Measurements from ENCODE around the gene CDX1. TPM values are rescaled to one million over a fixed set of nuclear protein-coding genes. Genes with fewer than 3 reads are reported as not detected.

Gene CDX1
- total RNA-seq, 1 experiment from 2014 or later, result 1.8 TPM

GRCh38 chr5:150181766-150182545 lies 15.4 kb downstream of the CDX1 start:
- H3K36me3 ChIP-seq, result no peaks in the 10 kb centered on the region
- DNase-seq (ENCODE audit: low read depth in 1 of 2, low spot score in 2 of 2), result peak in 1 of 2 experiments; percentile 25
- H3K4me1 ChIP-seq (replicated peaks), result peaks cover 53% of the 10 kb centered on the region
- peak overlapping the region; percentile 20 for H3K27ac ChIP-seq
- no peaks in the 10 kb centered on the region for H3K27me3 ChIP-seq (replicated peaks)
- H3K4me3 ChIP-seq, result no peak overlapping the region
- H3K9me3 ChIP-seq (replicated peaks), result no peaks in the 10 kb centered on the region

DNA sequence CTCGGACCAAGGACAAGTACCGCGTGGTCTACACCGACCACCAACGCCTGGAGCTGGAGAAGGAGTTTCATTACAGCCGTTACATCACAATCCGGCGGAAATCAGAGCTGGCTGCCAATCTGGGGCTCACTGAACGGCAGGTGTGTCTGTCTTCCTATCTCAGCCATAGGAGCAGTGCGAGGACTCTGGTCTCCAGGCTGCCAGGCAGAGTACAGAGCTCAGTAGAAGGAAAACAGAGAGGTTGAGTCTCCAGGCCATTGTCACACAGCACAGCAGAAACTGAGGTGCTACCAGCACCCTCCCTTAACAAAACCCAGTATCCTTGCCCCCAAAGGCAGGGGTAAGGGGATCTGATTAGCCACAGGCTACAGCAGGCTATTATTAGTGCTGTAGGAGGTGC lies 16.2 kb downstream of the CDX1 start:
- H3K27ac ChIP-seq, result no peak overlapping the region
- no peak overlapping the region for H3K4me3 ChIP-seq
- no peaks in the 10 kb centered on the region for H3K27me3 ChIP-seq (replicated peaks)

GRCh38 chr5:150183436-150183835 lies 16.9 kb downstream of the CDX1 start:
- H3K27ac ChIP-seq, result no peak overlapping the region
- H3K9me3 ChIP-seq (replicated peaks), result no peaks in the 10 kb centered on the region
- no peaks in the 10 kb centered on the region for H3K36me3 ChIP-seq
- DNase-seq (ENCODE audit: low read depth in 1 of 2, low spot score in 2 of 2), result no peak
- H3K27me3 ChIP-seq (replicated peaks), result no peaks in the 10 kb centered on the region
- peaks cover 41% of the 10 kb centered on the region for H3K4me1 ChIP-seq (replicated peaks)
- H3K4me3 ChIP-seq, result no peak overlapping the region

More for the DNA sequence above, 16.2 kb downstream of the CDX1 start:
- Histone ChIP-seq H3K4me1 (replicated peaks) (peaks cover 47% of the 10 kb centered on the region), H3K36me3 (no peaks in the 10 kb centered on the region), H3K9me3 (replicated peaks) (no peaks in the 10 kb centered on the region)
- no peak for DNase-seq (ENCODE audit: low read depth in 1 of 2, low spot score in 2 of 2)

DNA sequence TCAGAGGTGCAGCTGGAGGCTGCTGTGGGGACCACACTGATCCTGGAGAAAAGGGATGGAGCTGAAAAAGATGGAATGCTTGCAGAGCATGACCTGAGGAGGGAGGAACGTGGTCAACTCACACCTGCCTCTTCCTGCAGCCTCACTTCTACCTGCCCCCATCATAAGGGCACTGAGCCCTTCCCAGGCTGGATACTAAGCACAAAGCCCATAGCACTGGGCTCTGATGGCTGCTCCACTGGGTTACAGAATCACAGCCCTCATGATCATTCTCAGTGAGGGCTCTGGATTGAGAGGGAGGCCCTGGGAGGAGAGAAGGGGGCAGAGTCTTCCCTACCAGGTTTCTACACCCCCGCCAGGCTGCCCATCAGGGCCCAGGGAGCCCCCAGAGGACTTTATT lies 17.4 kb downstream of the CDX1 start:
- no peaks in the 10 kb centered on the region for H3K27me3 ChIP-seq (replicated peaks)
- H3K27ac ChIP-seq, result no peak overlapping the region
- no peak overlapping the region for H3K4me3 ChIP-seq
- no peak for DNase-seq (ENCODE audit: low read depth in 1 of 2, low spot score in 2 of 2)
- H3K9me3 ChIP-seq (replicated peaks), result no peaks in the 10 kb centered on the region
- H3K4me1 ChIP-seq (replicated peaks), result peaks cover 37% of the 10 kb centered on the region
- H3K36me3 ChIP-seq, result no peaks in the 10 kb centered on the region

DNA sequence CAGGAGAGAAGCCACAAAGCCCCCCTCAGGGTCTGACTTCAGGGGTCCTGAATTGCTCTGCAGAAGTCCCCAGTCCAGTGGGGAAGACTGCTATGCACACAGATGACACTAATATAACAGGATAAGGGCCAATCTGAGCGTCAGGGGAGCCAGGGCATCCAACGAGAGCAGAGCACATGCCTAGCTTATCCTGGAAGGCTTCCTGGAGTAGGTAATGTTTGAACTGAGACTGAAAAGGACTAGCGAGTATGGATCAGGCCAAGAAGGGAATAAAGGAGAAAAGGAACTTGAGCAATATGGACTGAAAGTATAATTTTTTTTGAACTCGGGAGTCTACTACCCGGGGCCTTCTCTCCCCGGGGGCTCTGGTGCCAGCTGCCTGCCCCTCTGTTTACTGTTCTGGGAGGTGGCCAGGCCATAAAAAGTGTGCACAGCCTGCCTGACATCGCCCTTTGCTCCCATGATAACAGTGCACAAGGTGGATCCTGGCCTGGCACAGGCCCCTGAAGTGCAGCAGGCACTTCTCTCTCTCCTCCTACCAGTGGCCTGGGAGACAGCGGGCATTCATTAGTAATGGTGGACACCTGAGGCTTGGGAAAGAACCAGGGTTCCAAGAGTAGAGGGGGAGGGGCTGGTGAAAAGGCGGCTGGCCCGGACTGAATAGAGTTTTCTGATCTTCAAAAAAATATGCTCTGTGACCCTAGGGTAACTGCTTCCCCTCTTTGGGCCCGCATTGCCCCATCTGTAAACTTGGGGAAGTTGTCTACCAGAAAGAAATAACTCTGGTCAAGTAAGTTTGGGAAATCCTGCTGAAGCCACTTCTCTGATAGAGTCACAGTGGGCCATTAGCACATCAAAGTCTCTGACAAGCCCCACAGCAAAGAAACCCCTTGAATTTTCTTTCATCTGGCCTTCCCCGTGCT lies 18.7 kb downstream of the CDX1 start:
- Histone ChIP-seq H3K27ac (no peak overlapping the region), H3K4me3 (no peak overlapping the region), H3K27me3 (replicated peaks) (peaks cover 7% of the 10 kb centered on the region; the same call in 1 of the 2 replicates), H3K9me3 (replicated peaks) (no peaks in the 10 kb centered on the region), H3K4me1 (replicated peaks) (peaks cover 24% of the 10 kb centered on the region), H3K36me3 (no peaks in the 10 kb centered on the region)
- no peak for DNase-seq (ENCODE audit: low read depth in 1 of 2, low spot score in 2 of 2)

DNA sequence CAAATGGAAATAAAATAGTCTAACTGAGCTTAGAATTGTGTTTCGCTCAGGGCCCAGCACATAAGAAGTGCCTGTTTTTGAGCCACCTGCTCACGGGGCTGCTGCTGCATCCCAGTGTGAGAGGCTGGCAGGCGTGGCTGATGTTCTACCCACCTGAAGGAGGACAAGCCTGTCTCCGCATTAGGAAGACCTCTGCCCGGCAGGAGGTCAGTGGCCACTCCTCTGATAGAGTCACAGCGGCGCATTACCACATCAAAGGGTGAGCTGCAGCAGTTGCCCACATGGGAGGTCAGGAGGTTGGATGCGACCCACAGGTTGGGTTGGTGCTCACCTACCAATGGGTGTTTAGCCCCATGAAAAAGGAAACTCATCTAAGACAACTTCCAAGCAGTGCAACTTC lies 19.6 kb downstream of the CDX1 start:
- no peaks in the 10 kb centered on the region for H3K9me3 ChIP-seq (replicated peaks)
- peaks cover 18% of the 10 kb centered on the region for H3K4me1 ChIP-seq (replicated peaks)
- no peak overlapping the region for H3K27ac ChIP-seq
- no peak for DNase-seq (ENCODE audit: low read depth in 1 of 2, low spot score in 2 of 2)
- no peak overlapping the region for H3K4me3 ChIP-seq
- H3K36me3 ChIP-seq, result no peaks in the 10 kb centered on the region
- H3K27me3 ChIP-seq (replicated peaks), result peaks cover 7% of the 10 kb centered on the region; the same call in 1 of the 2 replicates

- Histone ChIP-seq H3K9me3 (replicated peaks) (no peaks in the 10 kb centered on the region), H3K27me3 (replicated peaks) (peaks cover 7% of the 10 kb centered on the region; the same call in 1 of the 2 replicates)
- DNase-seq (ENCODE audit: low read depth in 1 of 2, low spot score in 2 of 2), result no peak
These were observed 20.3 kb downstream of the CDX1 start for GRCh38 chr5:150186897-150187296.

DNA sequence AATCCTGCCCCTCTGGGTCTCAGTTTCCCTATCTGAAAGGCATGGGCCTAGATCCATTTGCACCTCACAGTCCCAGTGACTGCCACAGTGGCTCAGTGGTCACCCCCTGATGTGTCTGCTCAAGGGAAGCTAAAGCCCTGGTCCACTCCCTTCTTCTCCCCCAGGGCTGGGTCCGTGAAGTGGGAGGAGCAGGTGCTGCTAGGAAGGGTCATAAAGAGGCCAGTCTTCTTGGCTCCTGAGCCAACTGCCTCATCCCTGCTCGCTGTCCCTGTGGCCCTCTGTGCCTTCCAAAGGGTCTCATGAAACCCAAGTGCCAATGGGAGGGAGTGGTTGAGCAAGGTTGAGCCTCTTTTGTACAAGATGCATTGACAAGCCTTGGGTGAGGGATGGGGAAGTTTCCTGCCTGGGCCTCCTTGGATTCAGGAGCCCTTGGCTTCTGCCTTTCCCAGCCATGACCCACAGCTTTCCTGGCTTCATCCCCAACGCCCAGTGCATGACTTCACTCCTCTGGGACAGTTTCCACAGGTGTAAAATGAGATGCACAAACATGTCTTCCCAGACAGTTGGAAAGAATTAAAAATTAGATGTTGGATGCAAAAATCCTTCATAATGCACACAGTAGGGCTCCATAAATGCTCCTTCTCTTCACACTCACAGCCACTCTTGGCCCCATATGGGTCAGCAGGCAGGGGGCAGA lies 21.7 kb downstream of the CDX1 start:
- peaks cover 7% of the 10 kb centered on the region; the same call in 1 of the 2 replicates for H3K27me3 ChIP-seq (replicated peaks)
- no peaks in the 10 kb centered on the region for H3K36me3 ChIP-seq
- no peak overlapping the region for H3K4me3 ChIP-seq
- no peak for DNase-seq (ENCODE audit: low read depth in 1 of 2, low spot score in 2 of 2)
- H3K9me3 ChIP-seq (replicated peaks), result no peaks in the 10 kb centered on the region
- H3K4me1 ChIP-seq (replicated peaks), result peaks cover 9% of the 10 kb centered on the region
- H3K27ac ChIP-seq, result no peak overlapping the region

More at GRCh38 chr5:150186897-150187296, 20.3 kb downstream of the CDX1 start:
- no peak overlapping the region for H3K27ac ChIP-seq
- no peaks in the 10 kb centered on the region for H3K36me3 ChIP-seq
- no peak overlapping the region for H3K4me3 ChIP-seq
- H3K4me1 ChIP-seq (replicated peaks), result peaks cover 17% of the 10 kb centered on the region

GRCh38 chr5:150189326-150189725 lies 22.7 kb downstream of the CDX1 start:
- DNase-seq (ENCODE audit: low read depth in 1 of 2, low spot score in 2 of 2), result no peak
- Histone ChIP-seq H3K4me1 (replicated peaks) (peaks cover 9% of the 10 kb centered on the region), H3K36me3 (no peaks in the 10 kb centered on the region), H3K27ac (no peak overlapping the region), H3K27me3 (replicated peaks) (peaks cover 7% of the 10 kb centered on the region; the same call in 1 of the 2 replicates), H3K9me3 (replicated peaks) (no peaks in the 10 kb centered on the region), H3K4me3 (no peak overlapping the region)

DNA sequence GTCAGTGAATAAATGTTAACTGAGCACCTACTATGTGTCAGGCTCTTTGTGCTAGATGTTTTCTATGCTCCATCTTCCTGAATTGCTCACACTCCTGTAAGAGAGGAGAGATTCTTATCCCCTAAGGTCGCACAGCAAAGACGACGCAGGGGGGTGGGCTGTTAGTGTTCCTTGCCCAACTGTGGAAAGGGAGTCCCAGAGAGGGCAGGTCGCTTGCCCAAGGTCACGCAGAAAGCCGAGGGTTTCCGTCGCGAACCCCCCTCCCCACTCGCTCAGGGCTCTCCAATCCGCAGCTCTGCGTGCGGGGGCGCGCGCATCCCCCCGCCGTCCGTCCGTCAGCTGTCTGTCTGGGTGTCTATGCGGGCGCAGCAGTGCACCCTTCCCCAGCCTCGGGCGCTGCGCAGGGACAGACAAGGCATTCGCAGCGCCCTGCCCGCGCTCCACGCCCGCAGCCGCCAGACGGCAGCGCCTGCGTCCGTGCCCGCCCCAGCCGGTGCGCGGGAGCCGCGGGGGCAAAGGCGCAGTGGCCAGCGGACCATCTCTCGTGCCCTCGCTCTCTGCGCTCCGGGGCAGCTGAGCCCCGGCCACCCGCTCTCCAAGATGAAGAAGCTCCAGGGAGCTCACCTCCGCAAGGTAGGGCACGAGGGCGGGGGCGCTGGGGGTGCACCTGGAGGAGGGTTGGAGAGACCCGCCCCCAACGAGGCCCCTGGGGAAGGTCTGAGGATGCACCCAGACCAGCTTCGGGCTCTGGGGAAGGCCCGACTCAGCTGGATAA lies 23.3 kb downstream of the CDX1 start, which contains the start of gene SLC6A7:
Gene SLC6A7, plus strand, starts transcription at position 335 of the 775 bp plus-strand sequence. Its CDS starts 266 bp downstream, at position 601.
- Histone ChIP-seq H3K9me3 (replicated peaks) (no peaks in the 10 kb centered on the region), H3K27me3 (replicated peaks) (peaks cover 7% of the 10 kb centered on the region; the same call in 1 of the 2 replicates), H3K27ac (no peak within 1 kb of the TSS), H3K4me1 (replicated peaks) (peaks cover 9% of the 10 kb centered on the region), H3K4me3 (no peak within 1 kb of the TSS), H3K36me3 (no peaks in the 10 kb centered on the region)
- no peak for DNase-seq (ENCODE audit: low read depth in 1 of 2, low spot score in 2 of 2)

DNA sequence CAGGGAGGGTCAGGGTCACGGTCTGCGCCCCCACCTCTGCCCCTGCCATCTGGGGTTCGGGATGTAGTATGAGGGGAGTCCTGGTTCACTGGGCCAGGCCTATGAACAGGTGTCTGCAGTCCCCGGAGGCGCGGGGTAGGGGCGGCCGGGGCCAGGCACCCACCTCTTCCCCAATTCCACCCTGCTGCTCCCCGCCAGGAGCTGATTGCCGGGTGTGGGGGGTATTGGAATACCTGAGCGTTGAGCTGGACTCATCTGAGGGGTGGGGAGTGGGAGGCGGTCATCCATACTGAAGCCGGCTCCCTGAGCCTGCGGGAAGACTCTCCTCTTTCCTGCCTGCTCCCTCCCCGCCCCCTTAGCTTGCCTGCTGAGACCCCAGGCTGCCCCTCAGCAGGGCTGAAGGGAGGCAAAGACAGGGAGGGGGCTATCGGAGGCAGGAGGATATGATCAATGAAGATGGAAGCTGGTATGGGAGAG lies 24.0 kb downstream of the CDX1 start:
- peaks cover 7% of the 10 kb centered on the region; the same call in 1 of the 2 replicates for H3K27me3 ChIP-seq (replicated peaks)

GRCh38 chr5:150190987-150191386 lies 24.4 kb downstream of the CDX1 start:
- Histone ChIP-seq H3K27ac (no peak overlapping the region), H3K4me3 (no peak overlapping the region), H3K9me3 (replicated peaks) (no peaks in the 10 kb centered on the region), H3K36me3 (no peaks in the 10 kb centered on the region), H3K4me1 (replicated peaks) (peaks cover 9% of the 10 kb centered on the region), H3K27me3 (replicated peaks) (peaks cover 7% of the 10 kb centered on the region; the same call in 1 of the 2 replicates)
- DNase-seq (ENCODE audit: low read depth in 1 of 2, low spot score in 2 of 2), result no peak

More for the DNA sequence above, 24.0 kb downstream of the CDX1 start:
- no peaks in the 10 kb centered on the region for H3K36me3 ChIP-seq
- no peaks in the 10 kb centered on the region for H3K9me3 ChIP-seq (replicated peaks)
- H3K4me1 ChIP-seq (replicated peaks), result peaks cover 9% of the 10 kb centered on the region
- no peak overlapping the region for H3K4me3 ChIP-seq
- no peak overlapping the region for H3K27ac ChIP-seq
- DNase-seq (ENCODE audit: low read depth in 1 of 2, low spot score in 2 of 2), result no peak
